Right renal pelvis (tissue), 4 donors: ENCODE measurements around the gene SLC2A8. TPM values are rescaled to one million over a fixed set of nuclear protein-coding genes. Genes with fewer than 3 reads are reported as not detected.

ENCODE experiments used
- DNase-seq, 4 donors: peaks; one replicate each; pipeline ENCODE4 v3.0.0-alpha.2; 2013; ENCODE audit warnings: low read depth in 4 of 4, low spot score in 3 of 4, missing footprints in 1 of 4
- polyA plus RNA-seq, 4 donors: library from polyadenylated mRNA; unstranded; fragments of 120-200 nt; gene quantifications; one replicate each; pipeline ENCODE4 v1.2.1, GENCODE V29; 2013; ENCODE audit not compliant: insufficient read length in 4 of 4

Gene SLC2A8
- polyA plus RNA-seq, 4 donors: 17.1 to 23.3 (median 19.9) TPM

DNA sequence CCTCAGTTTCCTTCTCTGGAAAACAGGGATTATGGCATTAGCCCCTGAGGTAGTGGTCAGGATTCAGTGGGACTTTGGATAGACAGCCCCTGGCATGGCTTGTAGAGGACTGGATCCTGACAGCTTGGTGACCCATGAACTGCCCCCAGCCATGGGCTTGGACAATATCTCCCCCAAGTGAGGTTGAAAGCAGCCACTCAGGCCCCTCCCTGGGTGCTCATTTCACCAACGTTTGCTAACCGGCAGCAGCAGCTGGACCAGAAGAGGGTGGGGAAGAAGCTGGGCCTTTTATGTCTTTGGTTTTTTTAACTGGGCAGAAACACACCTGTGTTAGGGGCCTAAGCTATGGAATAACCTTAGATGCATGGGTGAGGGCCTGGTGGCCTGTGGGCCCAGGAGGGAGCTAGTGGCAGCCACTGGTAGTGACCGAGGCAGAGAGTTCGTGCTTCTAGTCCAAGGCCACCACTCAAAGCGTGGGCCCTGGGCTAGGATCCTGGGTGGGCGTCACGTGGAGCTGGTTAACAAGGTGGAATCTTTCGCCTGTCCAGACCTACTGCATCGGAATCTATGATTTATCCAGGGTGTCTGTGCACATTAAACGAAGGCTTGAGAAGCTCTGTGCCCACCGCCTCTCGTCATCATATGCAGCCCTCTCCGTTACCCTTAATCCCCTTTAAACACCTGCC lies 1.9 kb downstream of the SLC2A8 start:
- DNase-seq: no peak

DNA sequence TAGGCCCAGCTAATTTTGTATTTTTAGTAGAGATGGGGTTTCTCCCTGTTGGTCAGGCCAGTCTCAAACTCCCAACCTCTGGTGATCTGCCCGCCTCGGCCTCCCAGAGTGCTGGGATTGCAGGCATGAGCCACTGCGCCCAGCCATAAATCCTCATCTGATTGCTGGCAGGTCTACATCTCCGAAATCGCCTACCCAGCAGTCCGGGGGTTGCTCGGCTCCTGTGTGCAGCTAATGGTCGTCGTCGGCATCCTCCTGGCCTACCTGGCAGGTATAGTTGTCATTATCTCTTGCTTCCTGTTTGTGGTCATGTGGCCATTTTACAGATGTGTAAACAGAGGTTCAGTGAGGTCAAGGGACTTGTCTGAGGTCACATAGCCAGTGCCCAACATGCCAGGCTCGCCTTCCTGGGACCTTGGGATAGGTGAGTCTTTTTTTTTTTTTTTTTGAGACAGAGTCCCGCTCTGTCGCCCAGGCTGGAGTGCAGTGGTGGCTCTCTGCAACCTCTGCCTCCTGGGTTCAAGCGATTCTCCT lies 2.8 kb downstream of the SLC2A8 start:
- DNase-seq: no peak

DNA sequence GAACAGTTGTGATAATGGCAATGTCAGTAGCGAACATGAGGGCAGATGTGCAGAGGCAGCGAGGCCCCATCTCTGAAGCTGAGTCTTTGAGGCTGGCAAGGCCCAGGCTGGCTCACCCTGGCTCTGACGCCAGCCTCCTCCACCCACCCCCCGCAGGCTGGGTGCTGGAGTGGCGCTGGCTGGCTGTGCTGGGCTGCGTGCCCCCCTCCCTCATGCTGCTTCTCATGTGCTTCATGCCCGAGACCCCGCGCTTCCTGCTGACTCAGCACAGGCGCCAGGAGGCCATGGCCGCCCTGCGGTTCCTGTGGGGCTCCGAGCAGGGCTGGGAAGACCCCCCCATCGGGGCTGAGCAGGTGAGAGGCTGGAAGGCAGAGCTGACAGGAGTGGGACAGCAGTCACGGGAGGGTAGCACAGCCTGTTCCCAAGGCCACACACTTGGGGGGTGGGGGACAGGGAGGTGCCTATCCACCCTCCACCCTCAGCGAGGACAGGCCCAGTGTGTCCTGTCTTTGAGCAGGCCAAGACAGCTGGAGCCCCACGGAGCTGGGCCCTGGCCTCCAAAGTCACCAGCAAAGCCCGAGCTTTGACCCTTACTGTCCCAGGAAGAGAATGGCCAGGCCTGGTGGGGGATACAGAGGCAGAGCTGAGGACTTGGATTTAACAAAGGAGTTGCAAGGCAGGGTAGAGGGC lies 5.6 kb downstream of the SLC2A8 start:
- DNase-seq: no peak

DNA sequence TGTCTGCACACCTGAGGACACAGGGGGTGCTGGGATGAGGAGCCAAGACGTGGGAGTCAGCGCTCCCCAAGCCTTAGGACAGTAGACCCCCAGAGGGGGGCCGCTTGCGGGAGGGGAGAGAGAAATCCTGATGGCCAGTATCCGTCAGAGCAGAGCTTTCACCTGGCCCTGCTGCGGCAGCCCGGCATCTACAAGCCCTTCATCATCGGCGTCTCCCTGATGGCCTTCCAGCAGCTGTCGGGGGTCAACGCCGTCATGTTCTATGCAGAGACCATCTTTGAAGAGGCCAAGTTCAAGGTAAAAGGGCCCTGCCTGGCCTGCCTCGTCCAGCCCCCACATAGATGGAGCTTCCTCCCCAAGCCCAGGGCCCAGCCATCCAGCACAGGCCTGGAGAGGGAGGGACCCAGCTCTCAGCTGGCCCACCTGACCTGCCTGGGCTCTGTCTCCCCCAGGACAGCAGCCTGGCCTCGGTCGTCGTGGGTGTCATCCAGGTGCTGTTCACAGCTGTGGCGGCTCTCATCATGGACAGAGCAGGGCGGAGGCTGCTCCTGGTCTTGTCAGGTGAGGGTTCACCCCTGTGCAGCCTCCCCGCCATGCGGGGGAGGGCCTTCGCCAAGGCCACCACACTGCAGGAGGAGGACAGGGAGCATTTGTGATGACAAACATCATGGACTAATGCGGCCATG lies 6.7 kb downstream of the SLC2A8 start:
- DNase-seq: no peak

DNA sequence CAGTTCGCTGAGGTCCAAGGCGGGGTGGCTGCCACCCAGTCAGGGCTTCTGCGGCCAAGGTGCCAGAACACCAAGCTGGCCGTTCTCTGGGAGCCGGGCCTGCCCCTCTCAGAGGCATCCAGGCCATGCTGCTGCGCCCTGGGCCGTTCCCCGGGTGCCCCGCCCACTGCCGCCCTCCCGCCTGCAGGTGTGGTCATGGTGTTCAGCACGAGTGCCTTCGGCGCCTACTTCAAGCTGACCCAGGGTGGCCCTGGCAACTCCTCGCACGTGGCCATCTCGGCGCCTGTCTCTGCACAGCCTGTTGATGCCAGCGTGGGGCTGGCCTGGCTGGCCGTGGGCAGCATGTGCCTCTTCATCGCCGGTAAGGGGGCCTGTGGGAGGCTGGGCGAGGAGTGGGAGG lies 7.7 kb downstream of the SLC2A8 start:
- no peak for DNase-seq

DNA sequence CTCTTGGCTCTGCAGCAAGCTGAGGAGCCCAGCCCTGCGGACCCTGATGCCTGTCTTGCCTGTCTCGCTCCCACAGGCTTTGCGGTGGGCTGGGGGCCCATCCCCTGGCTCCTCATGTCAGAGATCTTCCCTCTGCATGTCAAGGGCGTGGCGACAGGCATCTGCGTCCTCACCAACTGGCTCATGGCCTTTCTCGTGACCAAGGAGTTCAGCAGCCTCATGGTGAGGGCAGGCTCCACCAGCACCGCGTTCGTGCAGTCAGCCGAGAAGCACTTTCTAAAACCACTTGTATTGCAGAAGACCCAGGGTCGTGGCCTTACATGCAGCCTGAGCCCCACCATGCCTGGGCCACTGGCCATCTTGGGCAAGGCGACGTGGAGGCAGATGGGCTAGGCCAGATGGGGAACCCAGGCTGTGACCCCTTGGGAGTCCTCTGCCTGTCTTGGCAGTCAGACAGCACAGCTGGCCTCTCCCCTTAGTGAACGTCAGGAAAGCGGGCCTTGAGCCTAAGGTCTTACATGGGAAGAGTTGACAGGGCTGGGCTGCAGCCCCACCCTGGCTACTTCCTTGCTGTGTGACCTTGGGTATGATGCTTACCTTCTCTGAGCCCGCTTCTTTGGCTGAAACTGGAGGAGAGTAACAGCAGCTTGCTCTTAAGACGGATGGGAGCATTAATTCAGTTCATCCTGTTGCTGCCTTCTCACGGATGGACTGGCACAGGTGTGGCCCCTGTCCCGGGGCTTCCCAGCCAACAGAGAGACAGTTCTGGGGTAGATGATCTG lies 8.6 kb downstream of the SLC2A8 start:
- DNase-seq: no peak

DNA sequence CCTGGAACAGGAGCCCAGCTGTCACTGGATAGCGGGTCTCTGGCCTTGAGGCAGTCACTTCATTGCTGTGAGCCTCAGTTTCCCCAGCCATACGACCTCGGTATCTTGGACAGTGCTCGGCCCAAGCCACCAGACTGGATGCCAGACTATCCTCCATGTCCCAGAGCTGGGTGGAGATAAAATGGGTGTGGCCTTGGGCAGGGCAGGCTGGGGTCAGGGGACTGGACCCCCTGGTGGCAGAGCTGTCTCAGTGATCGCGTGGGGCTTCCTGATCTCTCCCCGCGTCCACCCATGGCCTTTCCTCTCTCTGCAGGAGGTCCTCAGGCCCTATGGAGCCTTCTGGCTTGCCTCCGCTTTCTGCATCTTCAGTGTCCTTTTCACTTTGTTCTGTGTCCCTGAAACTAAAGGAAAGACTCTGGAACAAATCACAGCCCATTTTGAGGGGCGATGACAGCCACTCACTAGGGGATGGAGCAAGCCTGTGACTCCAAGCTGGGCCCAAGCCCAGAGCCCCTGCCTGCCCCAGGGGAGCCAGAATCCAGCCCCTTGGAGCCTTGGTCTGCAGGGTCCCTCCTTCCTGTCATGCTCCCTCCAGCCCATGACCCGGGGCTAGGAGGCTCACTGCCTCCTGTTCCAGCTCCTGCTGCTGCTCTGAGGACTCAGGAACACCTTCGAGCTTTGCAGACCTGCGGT lies 10.0 kb downstream of the SLC2A8 start:
- DNase-seq: no peak

DNA sequence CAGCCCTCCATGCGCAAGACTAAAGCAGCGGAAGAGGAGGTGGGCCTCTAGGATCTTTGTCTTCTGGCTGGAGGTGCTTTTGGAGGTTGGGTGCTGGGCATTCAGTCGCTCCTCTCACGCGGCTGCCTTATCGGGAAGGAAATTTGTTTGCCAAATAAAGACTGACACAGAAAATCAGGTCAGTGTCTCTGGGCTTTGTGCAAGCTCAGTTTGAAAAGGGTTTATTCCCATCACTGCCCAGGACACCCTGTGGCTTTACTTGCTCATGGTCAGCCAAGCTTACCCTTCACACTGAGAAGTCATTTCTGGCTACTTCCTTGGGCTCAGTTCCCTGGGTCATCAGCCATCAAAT lies 10.5 kb downstream of the SLC2A8 start:
- DNase-seq: no peak

DNA sequence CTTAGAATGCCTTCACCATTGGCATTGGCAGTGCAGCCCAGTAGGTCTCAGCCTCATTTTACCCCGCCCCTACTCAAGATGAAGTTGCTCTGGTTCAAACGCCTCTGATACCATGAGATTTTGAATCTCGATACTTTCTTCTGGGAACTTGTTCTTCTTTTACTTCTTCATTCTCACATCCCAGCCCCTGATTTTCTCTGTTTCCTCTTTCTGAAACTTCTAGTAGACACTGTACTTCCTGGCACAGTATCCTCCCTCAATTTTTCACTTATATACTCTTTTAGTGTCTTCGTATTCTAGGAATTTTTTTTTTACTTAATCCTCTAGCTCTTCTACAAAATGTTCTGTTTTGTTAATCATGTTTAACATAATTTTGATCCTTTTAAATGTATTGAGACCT lies 14.2 kb downstream of the SLC2A8 start:
- no peak for DNase-seq

DNA sequence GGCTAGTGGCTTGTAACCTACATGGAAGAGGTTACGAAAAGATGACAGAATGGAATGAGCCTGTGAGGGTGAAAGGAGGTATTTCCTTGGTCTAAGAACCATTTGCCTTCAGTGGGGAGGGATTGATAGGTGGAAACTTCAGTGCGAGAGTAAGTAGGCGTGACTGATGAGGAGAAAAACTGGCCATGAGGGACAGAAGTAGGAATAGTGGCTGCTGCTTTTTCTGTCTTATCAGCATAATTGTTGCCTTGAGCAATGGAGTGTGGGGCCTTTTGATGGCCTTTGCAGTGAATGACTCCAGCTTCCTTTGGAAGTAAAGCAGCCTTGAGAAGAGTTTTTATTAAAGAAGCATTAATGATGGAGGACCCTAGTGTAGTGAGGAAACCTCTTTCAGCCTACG lies 18.2 kb downstream of the SLC2A8 start:
- no peak for DNase-seq

DNA sequence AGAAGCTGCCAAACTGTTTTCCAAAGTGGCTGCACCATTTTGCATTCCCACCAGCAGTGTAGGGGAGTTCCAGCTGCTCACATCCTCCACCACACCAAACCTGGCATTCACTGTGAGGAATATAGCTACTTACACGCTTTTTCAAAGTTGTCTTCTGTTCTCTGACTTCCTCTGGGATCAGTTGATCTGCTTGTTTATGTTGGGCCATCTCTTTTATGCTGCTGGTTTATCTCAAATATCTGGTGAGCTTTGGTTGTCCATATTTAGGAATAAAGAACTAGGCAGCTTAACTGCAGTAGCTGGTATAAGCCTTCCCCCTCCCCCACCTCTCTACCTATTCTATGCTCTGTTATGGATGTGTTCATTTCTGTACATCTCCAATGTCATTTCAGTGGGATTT lies 18.7 kb downstream of the SLC2A8 start:
- DNase-seq: no peak

DNA sequence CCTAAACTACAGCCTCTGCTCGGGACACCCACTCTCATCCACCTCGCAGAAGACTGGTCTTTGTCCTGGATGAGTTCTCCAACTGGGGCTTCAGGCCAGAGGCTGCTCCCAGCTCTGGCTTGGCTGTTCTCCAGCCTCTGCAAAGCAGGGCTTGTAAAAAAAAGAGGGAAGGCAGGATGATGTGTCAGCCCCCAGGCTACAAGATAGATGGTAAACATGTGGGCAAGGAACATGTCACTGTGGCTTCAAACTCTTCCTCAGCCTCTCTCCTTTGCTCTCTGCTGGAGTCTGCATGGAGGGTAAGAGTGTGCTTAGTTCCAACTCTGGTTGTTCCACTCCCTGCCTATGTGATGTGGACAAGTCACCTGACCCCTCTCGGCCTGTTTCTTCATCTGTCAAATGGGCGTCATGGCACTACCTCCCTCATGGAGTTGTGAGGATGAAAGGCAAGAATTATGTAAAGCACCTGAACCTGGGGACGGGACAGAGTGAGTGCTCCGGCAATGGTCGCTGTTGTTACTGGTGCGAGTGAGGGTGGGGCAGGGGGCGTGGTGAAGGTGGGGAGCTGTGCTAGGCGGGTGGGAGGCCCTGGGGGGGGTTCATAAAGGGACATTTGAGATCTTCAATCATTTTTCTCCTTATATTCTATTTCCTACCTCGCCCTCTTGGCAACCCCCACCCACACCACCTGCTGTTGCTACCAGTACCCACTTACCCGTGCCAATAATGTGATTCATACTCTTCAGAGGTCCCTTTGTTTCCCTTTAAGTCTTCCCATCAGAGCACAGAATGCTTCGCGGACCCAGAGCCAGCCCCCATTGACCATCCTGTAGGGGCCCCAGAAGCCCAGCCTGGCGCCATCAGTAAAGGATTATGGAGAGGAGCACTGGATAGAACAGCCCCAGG lies 20.4 kb downstream of the SLC2A8 start:
- no peak for DNase-seq

DNA sequence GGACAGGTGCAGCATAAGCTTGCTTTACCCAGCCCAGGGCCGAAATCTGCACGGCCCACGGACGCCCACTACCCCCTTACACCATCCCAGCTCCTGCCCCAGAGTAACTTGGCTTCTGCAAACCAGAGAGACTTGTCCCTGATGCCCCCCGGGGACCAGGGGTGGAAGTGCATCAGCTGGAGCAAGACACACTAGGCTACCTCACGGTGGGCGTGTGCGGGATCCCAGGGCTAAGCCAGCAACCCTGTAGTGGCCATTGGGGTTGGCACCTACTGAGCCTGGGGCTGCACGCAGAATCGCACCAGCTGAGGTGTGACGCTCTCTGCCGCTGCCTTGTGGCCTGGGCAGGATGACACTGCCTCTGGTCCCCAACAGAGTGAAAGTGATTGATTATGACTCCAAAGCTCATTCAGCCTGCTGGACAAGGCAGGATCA lies 21.1 kb downstream of the SLC2A8 start:
- no peak for DNase-seq

DNA sequence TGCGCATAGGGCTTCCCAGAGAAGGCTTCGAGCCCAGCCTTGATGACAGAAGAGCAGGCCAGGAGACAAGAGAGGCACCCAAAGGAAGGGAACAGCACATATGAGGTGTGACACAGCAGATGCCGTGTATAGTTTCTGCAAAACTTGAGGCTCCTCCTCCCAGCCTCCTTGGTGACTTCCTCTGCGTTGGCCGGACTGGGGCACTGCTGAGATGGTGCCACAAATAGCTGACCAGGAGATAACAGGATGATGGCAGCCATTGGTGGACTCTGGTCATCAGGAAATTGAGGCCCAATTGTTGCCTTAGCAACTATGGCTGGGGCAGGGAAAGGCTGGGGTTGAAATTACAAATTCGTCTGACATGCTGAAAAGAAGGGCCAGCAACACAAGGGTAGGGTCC lies 22.4 kb downstream of the SLC2A8 start:
- no peak for DNase-seq

DNA sequence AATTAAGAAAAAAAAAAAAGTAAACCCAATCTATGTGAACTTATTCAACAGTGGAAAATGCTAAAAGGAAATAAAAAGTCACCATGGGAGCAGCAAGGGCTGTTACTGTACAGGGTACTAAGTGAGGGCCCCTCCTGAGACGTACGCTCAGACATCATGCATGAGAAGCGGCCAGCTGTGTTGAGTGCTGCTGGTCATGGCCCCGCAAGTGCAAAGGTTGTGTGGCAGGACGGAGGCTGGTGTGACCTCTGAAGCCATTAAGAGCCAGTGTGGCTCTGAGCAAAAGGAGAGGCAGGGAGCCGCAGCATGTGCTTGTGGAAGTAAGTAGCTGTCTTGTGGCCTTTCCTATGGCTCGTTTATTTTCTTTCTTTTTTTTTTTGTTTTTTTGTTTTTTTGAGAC lies 24.1 kb downstream of the SLC2A8 start:
- DNase-seq: no peak

DNA sequence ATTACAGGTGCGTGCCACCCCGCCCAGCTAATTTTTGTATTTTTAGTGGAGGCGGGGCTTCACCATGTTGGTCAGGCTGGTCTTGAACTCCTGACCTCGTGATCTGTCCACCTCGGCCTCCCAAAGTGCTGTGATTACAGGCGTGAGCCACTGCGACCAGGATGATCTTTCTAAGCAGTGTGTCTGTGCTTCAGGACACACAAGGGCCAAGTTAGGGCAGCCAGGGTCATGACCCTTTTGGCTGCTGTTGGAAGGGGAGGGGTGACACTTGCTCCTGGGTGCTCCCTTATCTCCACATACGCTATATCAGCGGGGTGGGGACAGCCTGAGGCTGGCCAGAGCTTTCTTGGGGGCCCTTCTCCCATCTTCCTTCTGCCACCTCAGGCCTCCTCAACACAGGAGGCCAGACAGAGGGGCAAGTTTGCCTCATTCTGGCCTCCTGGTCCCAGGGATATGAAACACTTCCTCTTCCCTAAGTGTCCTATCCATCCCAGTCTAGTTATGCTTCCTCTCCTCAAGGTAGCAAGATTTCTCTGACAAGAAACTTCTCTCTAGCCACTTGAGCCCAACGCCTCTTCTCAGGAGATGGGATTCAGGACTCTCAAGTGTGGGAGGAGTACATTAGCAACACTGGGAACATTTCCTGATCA lies 25.3 kb downstream of the SLC2A8 start:
- no peak for DNase-seq

DNA sequence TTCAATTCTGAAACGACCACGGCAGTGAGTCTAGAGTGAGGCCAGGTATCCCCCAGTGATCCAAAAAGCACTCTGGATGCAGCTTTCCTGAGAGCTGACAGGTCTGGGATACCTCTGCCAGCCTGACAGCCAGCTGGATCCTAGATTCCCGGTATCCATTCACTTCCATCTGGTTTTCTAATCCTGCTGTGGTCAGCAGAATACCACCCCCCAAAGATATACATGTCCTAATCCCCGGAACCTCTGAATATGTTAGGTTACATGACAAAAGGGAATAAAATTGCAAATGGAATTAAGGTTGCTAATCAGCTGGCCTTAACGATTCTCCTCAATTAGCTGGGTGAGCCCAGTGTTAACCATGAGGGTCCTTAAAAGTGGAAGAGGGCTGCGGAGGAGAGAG lies 25.8 kb downstream of the SLC2A8 start:
- DNase-seq: no peak

DNA sequence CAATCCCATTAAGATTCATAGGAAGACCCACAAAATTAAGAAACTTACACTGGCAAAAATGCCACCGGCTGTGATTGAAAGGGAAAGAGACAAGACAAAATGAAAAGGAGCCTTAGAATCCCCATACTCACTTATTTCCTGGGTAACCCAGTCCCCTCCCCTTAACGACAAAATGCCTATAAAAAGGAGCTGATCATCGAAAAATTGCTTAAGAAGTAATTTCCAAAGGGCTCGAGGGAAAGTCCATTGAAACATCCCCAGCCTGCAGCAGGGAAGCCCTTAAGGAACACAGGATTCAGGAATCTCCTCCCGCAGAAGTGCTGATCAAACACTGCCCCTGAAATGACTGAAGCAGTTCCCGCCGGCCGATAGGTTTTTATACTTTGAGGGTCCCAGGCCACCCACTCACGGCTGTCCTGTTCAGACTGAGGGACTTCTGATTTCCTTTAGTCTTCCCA lies 26.5 kb downstream of the SLC2A8 start:
- no peak for DNase-seq
